Measurements from ENCODE around the gene GRM8.

GRCh38 chr7:126809188-126809587 lies 443.6 kb downstream of the GRM8 start:
- TF ChIP-seq CTCF (IDR thresholded peaks at IDR 0.05; ENCODE audit: borderline replicate concordance, extremely low read depth, low read length, poor library complexity, severe bottlenecking) = no peak
- TF ChIP-seq EZH2 (IDR thresholded peaks at IDR 0.05; ENCODE audit: borderline replicate concordance, low read depth, low read length, severe bottlenecking) = no peak

All from DND-41 (cell line).